Central memory CD8-positive, alpha-beta T cell (primary cell): ENCODE results near the gene SERBP1.

Experiments used
- ATAC-seq: fragments of 150-1000 bp; cut with Tn5 transposase; replicated peaks from 2 replicates; pipeline ENCODE4 v1.10.0; 2022; ENCODE audit warnings: mild to moderate bottlenecking, moderate FRiP score, moderate number of reproducible peaks; ENCODE audit not compliant: poor library complexity, severe bottlenecking; ENCODE audit errors: extremely low read depth
- DNase-seq, 2 donors: peaks; one replicate each; pipeline ENCODE4 v3.0.0; 2021; ENCODE audit warnings: low spot score in 2 of 2
- H3K27ac Mint-ChIP-seq: one replicate; pipeline ENCODE4 v1.8.0; 2022; ENCODE audit warnings: low read depth, mild to moderate bottlenecking, moderate library complexity, mixed read lengths
- H3K27me3 Mint-ChIP-seq: one replicate; pipeline ENCODE4 v1.8.0; 2022; ENCODE audit warnings: mixed read lengths
- H3K36me3 Mint-ChIP-seq: one replicate; pipeline ENCODE4 v1.8.0; 2022; ENCODE audit warnings: mild to moderate bottlenecking, moderate library complexity, mixed read lengths; ENCODE audit not compliant: insufficient read depth
- H3K4me1 Mint-ChIP-seq: one replicate; pipeline ENCODE4 v1.8.0; 2022; ENCODE audit warnings: mixed read lengths
- H3K4me3 Mint-ChIP-seq: one replicate; pipeline ENCODE4 v1.8.0; 2022; ENCODE audit warnings: mild to moderate bottlenecking, moderate library complexity, mixed read lengths
- H3K9me3 Mint-ChIP-seq: one replicate; pipeline ENCODE4 v1.8.0; 2022; ENCODE audit warnings: mixed read lengths

The SERBP1 gene

DNA sequence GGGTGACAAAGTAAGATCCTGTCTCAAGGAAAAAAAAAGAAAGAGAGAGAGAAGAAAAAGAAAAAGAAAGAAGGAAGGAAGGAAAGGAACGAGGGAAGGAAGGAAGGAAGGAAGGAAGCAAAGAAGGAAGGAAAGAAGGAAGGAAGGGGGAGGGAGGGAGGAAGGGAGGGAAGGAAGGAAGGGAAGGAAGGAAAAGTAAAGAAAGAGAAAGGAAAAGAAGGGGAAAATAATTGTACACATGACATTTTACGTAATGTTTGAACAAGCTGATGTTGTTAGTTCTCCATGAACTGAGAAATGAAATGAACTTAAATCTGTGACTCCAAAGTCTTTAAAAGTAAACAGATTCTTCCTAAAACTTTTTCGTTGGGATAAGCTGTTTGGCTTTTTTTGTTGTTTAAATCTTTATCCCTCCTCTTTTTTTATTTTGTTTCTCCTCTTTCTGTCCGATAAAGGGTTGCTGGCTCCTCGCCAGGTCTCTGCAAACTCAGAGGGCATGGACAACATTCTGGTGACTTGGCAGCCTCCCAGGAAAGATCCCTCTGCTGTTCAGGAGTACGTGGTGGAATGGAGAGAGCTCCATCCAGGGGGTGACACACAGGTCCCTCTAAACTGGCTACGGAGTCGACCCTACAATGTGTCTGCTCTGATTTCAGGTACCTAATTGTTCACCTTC, 62.7 kb downstream of the SERBP1 start:
- no peaks in the 10 kb centered on the region for H3K36me3 Mint-ChIP-seq
- ATAC-seq (no peak), DNase-seq (no peak)
- H3K27me3 Mint-ChIP-seq: no peaks in the 10 kb centered on the region
- no peaks in the 10 kb centered on the region for H3K4me1 Mint-ChIP-seq
- H3K27ac Mint-ChIP-seq: no peak overlapping the region
- H3K4me3 Mint-ChIP-seq: no peak overlapping the region
- H3K9me3 Mint-ChIP-seq: no peaks in the 10 kb centered on the region

DNA sequence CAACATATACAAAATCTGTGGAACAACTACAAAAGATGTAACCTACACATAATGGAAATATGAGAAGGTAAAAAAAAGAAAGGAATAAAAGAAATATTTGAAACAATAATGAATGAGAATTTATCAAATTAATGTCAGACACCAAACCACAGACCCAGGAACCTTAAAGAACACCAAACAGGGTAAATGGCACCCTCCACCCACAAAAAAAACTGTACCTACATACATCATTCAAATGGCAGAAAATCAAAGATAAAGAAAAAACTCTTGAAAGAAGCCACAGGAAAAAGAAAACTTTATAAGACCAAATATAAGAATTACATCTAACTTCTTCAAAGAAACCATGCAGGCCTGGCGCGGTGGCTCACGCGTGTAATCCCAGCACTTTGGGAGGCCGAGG, 68.6 kb downstream of the SERBP1 start:
- Mint-ChIP-seq H3K27me3 (no peaks in the 10 kb centered on the region), H3K4me3 (no peak overlapping the region), H3K9me3 (no peaks in the 10 kb centered on the region), H3K36me3 (peaks cover 3% of the 10 kb centered on the region), H3K4me1 (no peaks in the 10 kb centered on the region), H3K27ac (no peak overlapping the region)
- DNase-seq: no peak
- ATAC-seq: no peak

DNA sequence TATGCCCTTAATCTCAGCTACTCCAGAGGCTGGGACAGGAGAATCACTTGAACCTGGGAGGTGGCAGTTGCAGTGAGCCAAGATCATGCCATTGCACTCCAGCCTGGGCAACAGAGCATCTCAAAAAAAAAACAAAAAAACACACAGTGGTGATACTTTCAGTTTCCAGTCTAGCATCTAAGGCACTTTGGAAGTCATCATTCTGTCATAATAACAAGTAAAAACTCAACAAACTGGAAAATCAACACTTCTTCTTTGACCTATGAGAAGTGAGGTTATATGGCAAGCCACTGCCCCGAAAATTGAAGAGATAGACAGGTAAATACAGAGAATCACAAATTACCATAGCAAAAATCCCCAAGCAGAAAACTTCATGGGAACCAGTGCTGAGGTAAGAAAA, 70.6 kb downstream of the SERBP1 start:
- H3K27me3 Mint-ChIP-seq: no peaks in the 10 kb centered on the region
- no peak overlapping the region for H3K27ac Mint-ChIP-seq
- H3K4me3 Mint-ChIP-seq: no peak overlapping the region
- peaks cover 3% of the 10 kb centered on the region for H3K36me3 Mint-ChIP-seq
- DNase-seq: no peak
- no peaks in the 10 kb centered on the region for H3K9me3 Mint-ChIP-seq
- no peak for ATAC-seq
- no peaks in the 10 kb centered on the region for H3K4me1 Mint-ChIP-seq
